Amygdala (tissue), 56 donors: Measurements from ENCODE around the gene TMEM229B.

Source experiments
- DNase-seq, 56 donors: peaks; one replicate each; lab custom pipeline; 2025; lab: John Stamatoyannopoulos, UW

The TMEM229B gene

GRCh38 chr14:67516676-67517075 lies 28.2 kb upstream of the TMEM229B start:
- DNase-seq, result no peak

GRCh38 chr14:67515386-67516079 lies 27.0 kb upstream of the TMEM229B start:
- peak in 17 of 56 donors; percentile 24 to 68 (median 43) for DNase-seq

- DNase-seq, result peak in 19 of 56 donors; percentile 26 to 68 (median 49)
Observed at GRCh38 chr14:67514650-67515385, 26.3 kb upstream of the TMEM229B start.

GRCh38 chr14:67514203-67514607 lies 25.7 kb upstream of the TMEM229B start:
- DNase-seq, result peak in 2 of 56 donors; percentile 22 to 25

- DNase-seq, result peak in 1 of 56 donors; percentile 22
Observed at GRCh38 chr14:67513631-67514108, 25.1 kb upstream of the TMEM229B start.

GRCh38 chr14:67512463-67513310 lies 24.2 kb upstream of the TMEM229B start:
- no peak for DNase-seq

GRCh38 chr14:67510836-67511235 lies 22.3 kb upstream of the TMEM229B start:
- DNase-seq, result peak in 2 of 56 donors; percentile 43 to 71

GRCh38 chr14:67510121-67510520 lies 21.6 kb upstream of the TMEM229B start:
- DNase-seq, result no peak

- DNase-seq, result no peak
Observed at GRCh38 chr14:67508956-67509355, 20.4 kb upstream of the TMEM229B start.

GRCh38 chr14:67505254-67505653 lies 16.7 kb upstream of the TMEM229B start:
- DNase-seq, result no peak

- DNase-seq, result no peak
Observed at GRCh38 chr14:67503331-67503730, 14.8 kb upstream of the TMEM229B start.

- no peak for DNase-seq
Observed at GRCh38 chr14:67502867-67503266, 14.3 kb upstream of the TMEM229B start.

GRCh38 chr14:67501670-67502069 lies 13.1 kb upstream of the TMEM229B start:
- DNase-seq, result no peak

GRCh38 chr14:67500981-67501380 lies 12.5 kb upstream of the TMEM229B start:
- DNase-seq, result no peak

- no peak for DNase-seq
Observed at GRCh38 chr14:67497716-67498115, 9.2 kb upstream of the TMEM229B start.

GRCh38 chr14:67497216-67497615 lies 8.7 kb upstream of the TMEM229B start:
- DNase-seq, result no peak

- DNase-seq, result no peak
Observed at GRCh38 chr14:67495827-67496226, 7.3 kb upstream of the TMEM229B start.

GRCh38 chr14:67493092-67493717 lies 4.7 kb upstream of the TMEM229B start:
- no peak for DNase-seq

GRCh38 chr14:67492538-67492937 lies 4.0 kb upstream of the TMEM229B start:
- DNase-seq, result no peak

GRCh38 chr14:67491741-67492507 lies 3.4 kb upstream of the TMEM229B start:
- peak in 13 of 56 donors; percentile 2 to 38 (median 17) for DNase-seq
